Adipocyte (in vitro differentiated cells): Measurements from ENCODE around the gene LMF1.

Experiments used
- DNase-seq: peaks from one replicate; pipeline ENCODE4 v3.0.0-alpha.2; 2015; ENCODE audit warnings: low read depth
- H3K27me3 ChIP-seq: replicated peaks from 2 replicates; pipeline ENCODE4 v1.7.0; 2013; ENCODE audit warnings: mild to moderate bottlenecking, low read length, moderate library complexity; ENCODE audit not compliant: control insufficient read depth, insufficient read depth
- H3K36me3 ChIP-seq: 2 replicates; pipeline ENCODE4 v1.7.0; 2013; ENCODE audit warnings: low read length, mild to moderate bottlenecking, moderate library complexity; ENCODE audit not compliant: control insufficient read depth, insufficient read depth, severe bottlenecking
- H3K4me1 ChIP-seq: 2 replicates; pipeline ENCODE4 v1.7.0; 2013; ENCODE audit warnings: mild to moderate bottlenecking, low read length, moderate library complexity; ENCODE audit not compliant: control insufficient read depth, insufficient read depth
- H3K4me3 ChIP-seq: 2 replicates; pipeline ENCODE4 v1.7.0; 2013; ENCODE audit warnings: mild to moderate bottlenecking, low read length, moderate library complexity
- H3K9ac ChIP-seq: 2 replicates; pipeline ENCODE4 v1.7.0; 2013; ENCODE audit warnings: mild to moderate bottlenecking, low read length, moderate library complexity
- H3K9me3 ChIP-seq: 2 replicates; pipeline ENCODE4 v1.7.0; 2013; ENCODE audit warnings: mild to moderate bottlenecking, low read length, moderate library complexity; ENCODE audit not compliant: control insufficient read depth

Gene LMF1

GRCh38 chr16:836221-836620 is 134.6 kb downstream of the LMF1 start:
- Histone ChIP-seq H3K9ac (no peak overlapping the region), H3K9me3 (peaks cover 32% of the 10 kb centered on the region), H3K36me3 (no peaks in the 10 kb centered on the region), H3K4me3 (no peak overlapping the region), H3K27me3 (peaks cover 23% of the 10 kb centered on the region), H3K4me1 (no peaks in the 10 kb centered on the region)
- no peak for DNase-seq

GRCh38 chr16:835373-835772 is 135.4 kb downstream of the LMF1 start:
- Histone ChIP-seq H3K36me3 (no peaks in the 10 kb centered on the region), H3K4me3 (no peak overlapping the region), H3K9ac (no peak overlapping the region), H3K4me1 (no peaks in the 10 kb centered on the region), H3K9me3 (peaks cover 32% of the 10 kb centered on the region), H3K27me3 (peaks cover 27% of the 10 kb centered on the region)
- DNase-seq = no peak

- Histone ChIP-seq H3K9ac (no peak overlapping the region), H3K9me3 (peaks cover 32% of the 10 kb centered on the region), H3K27me3 (peaks cover 24% of the 10 kb centered on the region), H3K4me3 (no peak overlapping the region), H3K4me1 (no peaks in the 10 kb centered on the region), H3K36me3 (no peaks in the 10 kb centered on the region)
- DNase-seq = no peak
Observed at GRCh38 chr16:833411-833810, 137.4 kb downstream of the LMF1 start.

- peaks cover 32% of the 10 kb centered on the region for H3K9me3 ChIP-seq
- no peak for DNase-seq
- no peak overlapping the region for H3K4me3 ChIP-seq
- no peaks in the 10 kb centered on the region for H3K4me1 ChIP-seq
- H3K9ac ChIP-seq = no peak overlapping the region
- peaks cover 28% of the 10 kb centered on the region for H3K27me3 ChIP-seq
- no peaks in the 10 kb centered on the region for H3K36me3 ChIP-seq
Observed at GRCh38 chr16:832652-833336, 138.0 kb downstream of the LMF1 start.

- no peak overlapping the region for H3K9ac ChIP-seq
- peaks cover 28% of the 10 kb centered on the region for H3K9me3 ChIP-seq
- peaks cover 37% of the 10 kb centered on the region for H3K27me3 ChIP-seq
- no peaks in the 10 kb centered on the region for H3K36me3 ChIP-seq
- DNase-seq = no peak
- no peaks in the 10 kb centered on the region for H3K4me1 ChIP-seq
- no peak overlapping the region for H3K4me3 ChIP-seq
Observed at GRCh38 chr16:831571-832413, 139.0 kb downstream of the LMF1 start.

GRCh38 chr16:830871-831570 is 139.8 kb downstream of the LMF1 start:
- Histone ChIP-seq H3K27me3 (peaks cover 37% of the 10 kb centered on the region), H3K4me3 (no peak overlapping the region), H3K36me3 (no peaks in the 10 kb centered on the region), H3K9ac (no peak overlapping the region), H3K9me3 (peaks cover 20% of the 10 kb centered on the region), H3K4me1 (no peaks in the 10 kb centered on the region)
- DNase-seq = no peak

- Histone ChIP-seq H3K27me3 (peaks cover 43% of the 10 kb centered on the region), H3K9ac (no peak overlapping the region), H3K36me3 (no peaks in the 10 kb centered on the region), H3K4me1 (peaks cover 5% of the 10 kb centered on the region), H3K9me3 (peaks cover 14% of the 10 kb centered on the region), H3K4me3 (no peak overlapping the region)
- DNase-seq = no peak
Observed at GRCh38 chr16:830107-830870, 140.5 kb downstream of the LMF1 start.

- peaks cover 8% of the 10 kb centered on the region for H3K4me1 ChIP-seq
- H3K9me3 ChIP-seq = peaks cover 3% of the 10 kb centered on the region
- no peak for DNase-seq
- no peak overlapping the region for H3K4me3 ChIP-seq
- peaks cover 46% of the 10 kb centered on the region for H3K27me3 ChIP-seq
- H3K9ac ChIP-seq = no peak overlapping the region
- H3K36me3 ChIP-seq = no peaks in the 10 kb centered on the region
Observed at GRCh38 chr16:828891-829290, 141.9 kb downstream of the LMF1 start.

- Histone ChIP-seq H3K4me1 (peaks cover 8% of the 10 kb centered on the region), H3K9me3 (no peaks in the 10 kb centered on the region), H3K36me3 (no peaks in the 10 kb centered on the region), H3K9ac (no peak overlapping the region), H3K4me3 (no peak overlapping the region), H3K27me3 (peaks cover 48% of the 10 kb centered on the region)
- no peak for DNase-seq
Observed at GRCh38 chr16:827513-827912, 143.3 kb downstream of the LMF1 start.

GRCh38 chr16:825341-826061 is 145.3 kb downstream of the LMF1 start:
- no peak overlapping the region for H3K9ac ChIP-seq
- H3K4me3 ChIP-seq = no peak overlapping the region
- no peaks in the 10 kb centered on the region for H3K9me3 ChIP-seq
- peaks cover 8% of the 10 kb centered on the region for H3K4me1 ChIP-seq
- no peaks in the 10 kb centered on the region for H3K36me3 ChIP-seq
- DNase-seq = peak; percentile 69
- peaks cover 55% of the 10 kb centered on the region for H3K27me3 ChIP-seq
